HepG2 (cell line): ENCODE measurements around the gene AP3D1. TPM values are rescaled to one million over a fixed set of nuclear protein-coding genes. Genes with fewer than 3 reads are reported as not detected.

Source experiments
- ARHGAP35 ChIP-seq: sonication (generic); formaldehyde crosslinking; IDR thresholded peaks from 2 replicates; pipeline ENCODE4 v1.9.0; 2022; ENCODE audit warnings: mild to moderate bottlenecking, inconsistent platforms, moderate library complexity, missing genetic modification reagents, borderline replicate concordance
- CHD4 ChIP-seq: fragments of 200-600 bp; sonication (generic); IDR thresholded peaks from 2 replicates; pipeline ENCODE4 v1.7.0; 2017; ENCODE audit warnings: mild to moderate bottlenecking, low read length, borderline replicate concordance
- FOXK2 ChIP-seq: fragments of 450-650 bp; IDR thresholded peaks from 2 replicates; pipeline ENCODE4 v1.6.1; 2016
- IRX3 ChIP-seq: sonication (generic); formaldehyde crosslinking; IDR thresholded peaks from 2 replicates; pipeline ENCODE4 v1.8.1; 2023; ENCODE audit warnings: mild to moderate bottlenecking, low read depth, missing genetic modification reagents, borderline replicate concordance
- JUNB ChIP-seq: sonication (generic); formaldehyde crosslinking; IDR thresholded peaks from 2 replicates; pipeline ENCODE4 v1.8.0; 2022; ENCODE audit warnings: missing genetic modification reagents, mild to moderate bottlenecking, borderline replicate concordance
- KDM4B ChIP-seq: sonication (generic); formaldehyde crosslinking; IDR thresholded peaks from 2 replicates; pipeline ENCODE4 v1.4.0; 2020; ENCODE audit warnings: missing genetic modification reagents
- KLF9 ChIP-seq: IDR thresholded peaks from 2 replicates; pipeline ENCODE4 v1.6.1; 2016; ENCODE audit warnings: low read depth
- MBNL3 ChIP-seq: fragments of 250-450 bp; sonication (Bioruptor Pico); conservative IDR thresholded peaks from 2 replicates; pipeline ENCODE4 v1.8.0; 2022; ENCODE audit warnings: mild to moderate bottlenecking, inconsistent platforms
- MLLT10 ChIP-seq: sonication (generic); formaldehyde crosslinking; IDR thresholded peaks from 2 replicates; pipeline ENCODE4 v1.4.0; 2020; ENCODE audit warnings: missing genetic modification reagents
- NFKB2 ChIP-seq: sonication (generic); formaldehyde crosslinking; IDR thresholded peaks from 2 replicates; pipeline ENCODE4 v1.4.0; 2020; ENCODE audit warnings: missing genetic modification reagents, borderline replicate concordance
- PTBP1 ChIP-seq: fragments of 200-400 bp; formaldehyde crosslinking; IDR thresholded peaks from 2 replicates; pipeline ENCODE4 v1.6.1; 2018; ENCODE audit warnings: low read length, low read depth; ENCODE audit not compliant: poor library complexity, severe bottlenecking
- RARG ChIP-seq: sonication (generic); formaldehyde crosslinking; IDR thresholded peaks from 2 replicates; pipeline ENCODE4 v1.4.0; 2020; ENCODE audit warnings: low read depth, mild to moderate bottlenecking, missing genetic modification reagents
- SNRNP70 ChIP-seq: fragments of 200-400 bp; formaldehyde crosslinking; IDR thresholded peaks from 2 replicates; pipeline ENCODE4 v1.6.1; 2017; ENCODE audit warnings: mild to moderate bottlenecking, low read depth, low read length, moderate library complexity
- SOX5 ChIP-seq: IDR thresholded peaks from 2 replicates; pipeline ENCODE4 v1.6.1; 2016; ENCODE audit warnings: borderline replicate concordance
- SP5 ChIP-seq: IDR thresholded peaks from 2 replicates; pipeline ENCODE4 v1.6.1; 2016; ENCODE audit warnings: low read depth, borderline replicate concordance
- SRF ChIP-seq: IDR thresholded peaks from 2 replicates; pipeline ENCODE4 v1.6.1; 2011; ENCODE audit warnings: mild to moderate bottlenecking, low read depth, low read length, moderate library complexity
- ZKSCAN8 ChIP-seq: IDR thresholded peaks from 2 replicates; pipeline ENCODE4 v1.6.1; 2016; ENCODE audit warnings: borderline replicate concordance, missing genetic modification reagents, missing compliant biosample characterization
- ZNF10 ChIP-seq: sonication (generic); formaldehyde crosslinking; IDR thresholded peaks from 2 replicates; pipeline ENCODE4 v1.4.0; 2020; ENCODE audit warnings: mild to moderate bottlenecking, low read depth, missing genetic modification reagents, borderline replicate concordance
- ZNF138 ChIP-seq: sonication (generic); formaldehyde crosslinking; IDR thresholded peaks from 2 replicates; pipeline ENCODE4 v1.5.0; 2020; ENCODE audit warnings: mild to moderate bottlenecking, low read depth, missing genetic modification reagents
- ZNF547 ChIP-seq: sonication (generic); formaldehyde crosslinking; IDR thresholded peaks from 2 replicates; pipeline ENCODE4 v1.5.1; 2020; ENCODE audit warnings: mild to moderate bottlenecking, missing genetic modification reagents
- ZNF746 ChIP-seq: sonication (generic); formaldehyde crosslinking; IDR thresholded peaks from 2 replicates; pipeline ENCODE4 v1.8.0; 2022; ENCODE audit warnings: mild to moderate bottlenecking, missing genetic modification reagents
- ZNF782 ChIP-seq: sonication (generic); formaldehyde crosslinking; IDR thresholded peaks from 2 replicates; pipeline ENCODE4 v1.4.0; 2020; ENCODE audit warnings: missing genetic modification reagents, mild to moderate bottlenecking, borderline replicate concordance
- ZSCAN31 ChIP-seq: sonication (generic); formaldehyde crosslinking; IDR thresholded peaks from 2 replicates; pipeline ENCODE4 v1.5.0; 2020; ENCODE audit warnings: low read depth, mild to moderate bottlenecking, missing genetic modification reagents
- polyA plus RNA-seq, 8 experiments: library from polyadenylated mRNA; depleted of rRNA in 3 of 8; stranded (reverse) in 7 of 8; unstranded in 1 of 8; fragments of >200 nt; fragmentation: Illumina TruSeq in 4 of 8; extraction: Trizol in 4 of 8; gene quantifications; 2 replicates each; pipeline versions ENCODE4 v1.2.1 to v1.2.3, GENCODE V29; 2011 to 2016; ENCODE audit warnings: low read depth in 4 of 8, missing spikeins in 1 of 8, mixed read lengths in 1 of 8; ENCODE audit not compliant: insufficient read depth in 1 of 8
- total RNA-seq, 5 experiments: library from RNA; depleted of rRNA; stranded (reverse); fragments of >200 nt; fragmentation: Illumina TruSeq; extraction: Trizol; gene quantifications; 2 replicates each; pipeline ENCODE4 v1.2.3, GENCODE V29; 2016; ENCODE audit warnings: low read depth in 1 of 5
- TF ChIP-seq, protein P1 (sequence below): IDR thresholded peaks from 2 replicates; pipeline ENCODE4 v1.6.1; 2018; ENCODE audit warnings: missing genetic modification reagents, mild to moderate bottlenecking, missing compliant biosample characterization
- TF ChIP-seq, protein P2 (sequence below): sonication (generic); formaldehyde crosslinking; IDR thresholded peaks from 2 replicates; pipeline ENCODE4 v1.4.0; 2020; ENCODE audit warnings: mild to moderate bottlenecking, missing genetic modification reagents
- TF ChIP-seq, protein P3 (sequence below): sonication (generic); formaldehyde crosslinking; IDR thresholded peaks from 2 replicates; pipeline ENCODE4 v1.4.0; 2020; ENCODE audit warnings: missing genetic modification reagents
- TF ChIP-seq, protein P4 (sequence below): IDR thresholded peaks from 2 replicates; pipeline ENCODE4 v1.6.1; 2016; ENCODE audit warnings: low read depth

The AP3D1 gene
- total and polyA plus RNA-seq, 2 of the 13 experiments (the other 11 are each of a cell fraction or from before 2014, with no cell fraction given): 68.0 to 82.6 TPM

DNA sequence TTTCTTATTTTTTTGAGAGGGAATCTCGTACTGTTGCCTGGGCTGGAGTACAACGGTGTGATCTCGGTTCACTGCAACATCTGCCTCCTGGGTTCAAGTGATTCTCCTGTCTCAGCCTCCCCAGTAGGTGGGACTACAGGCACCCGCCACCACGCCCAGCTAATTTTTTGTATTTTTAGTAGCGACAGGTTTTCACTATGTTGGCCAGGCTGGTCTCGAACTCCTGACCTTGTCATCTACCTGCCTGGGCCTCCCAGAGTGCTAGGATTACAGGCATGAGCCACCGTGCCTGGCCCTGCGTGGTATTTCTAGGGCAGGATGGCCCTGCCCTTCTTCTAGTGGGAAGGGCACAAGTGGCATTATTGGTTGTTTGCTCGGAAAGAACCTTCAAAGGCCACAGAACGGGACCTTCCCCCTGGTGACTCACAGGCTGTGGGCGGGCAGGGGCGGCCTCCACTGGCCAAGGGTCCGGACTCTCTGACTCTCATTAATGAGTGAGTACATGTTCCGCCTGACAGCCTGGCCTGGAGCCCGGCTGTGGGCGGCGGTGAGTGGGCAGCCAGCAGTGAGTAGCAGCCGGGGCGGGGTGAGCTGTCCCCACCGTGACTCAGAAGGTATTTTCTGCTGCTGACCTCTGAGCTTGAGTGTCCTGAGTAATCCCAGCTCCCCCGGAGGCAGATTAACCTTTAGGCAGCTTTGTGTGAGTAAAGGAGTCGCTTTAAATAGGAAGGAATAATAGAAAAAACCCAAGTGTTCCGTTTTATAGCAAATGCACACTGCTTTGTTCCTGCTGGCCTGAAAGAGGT lies 17.5 kb upstream of the AP3D1 start (continued):
- TF ChIP-seq ZNF782 (CRISPR knock-in tag) (0 out of 2 replicates have a peak, but pooled peaks have one; percentile 51), RARG (CRISPR knock-in tag) (no peak), ZKSCAN8 (CRISPR knock-in tag) (peak; percentile 68; the same call in 1 of the 2 replicates), SOX5 (CRISPR knock-in tag) (peak; percentile 75), JUNB (CRISPR knock-in tag) (peak; percentile 96), KLF9 (CRISPR knock-in tag) (no peak), SRF (no peak), ZSCAN31 (CRISPR knock-in tag) (peak; percentile 79), NFKB2 (CRISPR knock-in tag) (peak; percentile 77; the same call in 1 of the 2 replicates), ZNF138 (no peak), ZNF746 (CRISPR knock-in tag) (peak; percentile 94), SNRNP70 (no peak), ZNF547 (CRISPR knock-in tag) (0 out of 2 replicates have a peak, but pooled peaks have one; percentile 9), MBNL3 (CRISPR knock-in tag) (no peak), ARHGAP35 (no peak; the same call in 1 of the 2 replicates), MLLT10 (CRISPR knock-in tag) (no peak), CHD4 (peak; percentile 92), IRX3 (no peak), KDM4B (peak; percentile 86; the same call in 1 of the 2 replicates), FOXK2 (no peak), ZNF10 (CRISPR knock-in tag) (no peak), PTBP1 (no peak), SP5 (peak; percentile 99)
- TF ChIP-seq, protein P1, sequence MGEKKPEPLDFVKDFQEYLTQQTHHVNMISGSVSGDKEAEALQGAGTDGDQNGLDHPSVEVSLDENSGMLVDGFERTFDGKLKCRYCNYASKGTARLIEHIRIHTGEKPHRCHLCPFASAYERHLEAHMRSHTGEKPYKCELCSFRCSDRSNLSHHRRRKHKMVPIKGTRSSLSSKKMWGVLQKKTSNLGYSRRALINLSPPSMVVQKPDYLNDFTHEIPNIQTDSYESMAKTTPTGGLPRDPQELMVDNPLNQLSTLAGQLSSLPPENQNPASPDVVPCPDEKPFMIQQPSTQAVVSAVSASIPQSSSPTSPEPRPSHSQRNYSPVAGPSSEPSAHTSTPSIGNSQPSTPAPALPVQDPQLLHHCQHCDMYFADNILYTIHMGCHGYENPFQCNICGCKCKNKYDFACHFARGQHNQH (CRISPR knock-in tag): peak; percentile 91
- TF ChIP-seq, protein P2, sequence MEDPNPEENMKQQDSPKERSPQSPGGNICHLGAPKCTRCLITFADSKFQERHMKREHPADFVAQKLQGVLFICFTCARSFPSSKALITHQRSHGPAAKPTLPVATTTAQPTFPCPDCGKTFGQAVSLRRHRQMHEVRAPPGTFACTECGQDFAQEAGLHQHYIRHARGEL (CRISPR knock-in tag): no peak
- TF ChIP-seq, protein P3, sequence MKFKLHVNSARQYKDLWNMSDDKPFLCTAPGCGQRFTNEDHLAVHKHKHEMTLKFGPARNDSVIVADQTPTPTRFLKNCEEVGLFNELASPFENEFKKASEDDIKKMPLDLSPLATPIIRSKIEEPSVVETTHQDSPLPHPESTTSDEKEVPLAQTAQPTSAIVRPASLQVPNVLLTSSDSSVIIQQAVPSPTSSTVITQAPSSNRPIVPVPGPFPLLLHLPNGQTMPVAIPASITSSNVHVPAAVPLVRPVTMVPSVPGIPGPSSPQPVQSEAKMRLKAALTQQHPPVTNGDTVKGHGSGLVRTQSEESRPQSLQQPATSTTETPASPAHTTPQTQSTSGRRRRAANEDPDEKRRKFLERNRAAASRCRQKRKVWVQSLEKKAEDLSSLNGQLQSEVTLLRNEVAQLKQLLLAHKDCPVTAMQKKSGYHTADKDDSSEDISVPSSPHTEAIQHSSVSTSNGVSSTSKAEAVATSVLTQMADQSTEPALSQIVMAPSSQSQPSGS: peak; percentile 78
- TF ChIP-seq, protein P4, sequence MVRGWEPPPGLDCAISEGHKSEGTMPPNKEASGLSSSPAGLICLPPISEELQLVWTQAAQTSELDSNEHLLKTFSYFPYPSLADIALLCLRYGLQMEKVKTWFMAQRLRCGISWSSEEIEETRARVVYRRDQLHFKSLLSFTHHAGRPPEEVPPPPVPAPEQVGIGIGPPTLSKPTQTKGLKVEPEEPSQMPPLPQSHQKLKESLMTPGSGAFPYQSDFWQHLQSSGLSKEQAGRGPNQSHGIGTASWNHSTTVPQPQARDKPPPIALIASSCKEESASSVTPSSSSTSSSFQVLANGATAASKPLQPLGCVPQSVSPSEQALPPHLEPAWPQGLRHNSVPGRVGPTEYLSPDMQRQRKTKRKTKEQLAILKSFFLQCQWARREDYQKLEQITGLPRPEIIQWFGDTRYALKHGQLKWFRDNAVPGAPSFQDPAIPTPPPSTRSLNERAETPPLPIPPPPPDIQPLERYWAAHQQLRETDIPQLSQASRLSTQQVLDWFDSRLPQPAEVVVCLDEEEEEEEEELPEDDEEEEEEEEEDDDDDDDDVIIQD: 0 out of 2 replicates have a peak, but pooled peaks have one; percentile 56
